SU-DHL-6 (cell line): ENCODE measurements around the gene BIN1.

Source experiments
- CTCF ChIP-seq: fragments of 200-600 bp; sonication (generic); IDR thresholded peaks from one replicate; pipeline ENCODE4 v1.5.1; 2017; ENCODE audit warnings: antibody characterized with exemption, mild to moderate bottlenecking, low read length, moderate library complexity; ENCODE audit not compliant: insufficient read depth, poor library complexity, severe bottlenecking
- EZH2phosphoT487 ChIP-seq: fragments of 200-600 bp; sonication (generic), shearing (Covaris generic); conservative IDR thresholded peaks from 2 replicates; pipeline ENCODE4 v1.6.1; 2018; ENCODE audit warnings: mild to moderate bottlenecking, antibody characterized with exemption, low read length, moderate library complexity, mixed read lengths

DNA sequence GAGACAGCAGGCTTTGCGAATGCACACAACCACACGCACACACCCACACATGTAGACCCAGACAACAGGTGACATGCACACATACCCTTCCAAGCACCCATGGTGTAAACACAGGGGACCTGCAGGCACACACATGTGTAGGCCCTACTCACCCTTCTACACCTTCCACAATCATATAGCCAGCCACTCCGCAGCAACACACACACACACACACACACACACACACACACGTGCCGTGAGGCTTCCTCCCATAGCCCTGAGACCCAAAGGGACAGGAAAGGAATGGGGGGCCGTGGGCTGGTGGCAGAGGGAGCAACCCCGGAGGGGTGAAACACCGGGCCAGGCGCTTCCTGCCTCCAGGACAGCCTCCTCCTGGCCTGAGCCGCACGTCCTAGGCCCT is 37.4 kb downstream of the BIN1 start:
- TF ChIP-seq CTCF, result no peak
- TF ChIP-seq EZH2phosphoT487, result no peak
